ENCODE data around the gene CRYBG3. TPM values are rescaled to one million over a fixed set of nuclear protein-coding genes. Genes with fewer than 3 reads are reported as not detected.

The CRYBG3 gene
- total and polyA plus RNA-seq, 4 donors: 1.1 to 9.5 (median 2.5) TPM

DNA sequence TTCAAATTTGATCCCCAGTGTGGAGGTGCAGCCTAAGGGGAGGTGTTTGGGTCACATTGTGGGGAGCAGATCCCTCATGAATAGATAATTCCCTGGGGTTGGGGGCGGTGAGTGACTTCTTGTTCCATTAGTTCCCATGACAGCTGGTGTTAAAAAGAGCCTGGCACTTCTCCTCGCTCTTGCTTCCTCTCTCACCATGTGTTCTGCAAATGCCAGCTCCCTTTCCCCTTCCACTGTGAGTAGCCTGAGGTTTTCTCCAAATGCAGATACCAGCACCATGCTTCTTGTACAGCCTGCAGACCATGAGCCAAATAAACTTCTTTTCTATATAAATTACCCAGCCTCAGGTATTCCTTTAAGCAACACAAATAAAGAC, 127.3 kb downstream of the CRYBG3 start:
- no peak for DNase-seq (ENCODE audit: low spot score)
- H3K27me3 ChIP-seq (ENCODE audit: control insufficient read depth in 4 of 4, insufficient read depth in 4 of 4, low read length in 3 of 4): no peaks in the 10 kb centered on the region
- no peaks in the 10 kb centered on the region for H3K9me3 ChIP-seq (ENCODE audit: control insufficient read depth in 4 of 4, low read length in 3 of 4)
- H3K9ac ChIP-seq (ENCODE audit: low read depth in 1 of 2, low read length in 2 of 2): no peak overlapping the region
- peaks cover 14 to 75% (median 38%) of the 10 kb centered on the region in 4 donors for H3K36me3 ChIP-seq (ENCODE audit: control insufficient read depth in 4 of 4, insufficient read depth in 3 of 4, low read depth in 1 of 4, low read length in 3 of 4)
- WGBS: 94% methylated on average over 2 of the region's 2 CpGs
- no peaks in the 10 kb centered on the region for H3K4me1 ChIP-seq (ENCODE audit: control insufficient read depth in 4 of 4, insufficient read depth in 4 of 4, low read length in 3 of 4)
- no peak overlapping the region for H3K4me3 ChIP-seq (ENCODE audit: low read depth in 1 of 3, low read length in 3 of 3)
- H3K27ac ChIP-seq (ENCODE audit: low read depth in 1 of 2, low read length in 2 of 2): no peak overlapping the region
- no peak for TF ChIP-seq RXRA (IDR thresholded peaks at IDR 0.05)
- TF ChIP-seq HNF4A (conservative IDR thresholded peaks at IDR 0.05): no peak
- no peak for TF ChIP-seq RAD21 (IDR thresholded peaks at IDR 0.05)
- TF ChIP-seq, protein P1, sequence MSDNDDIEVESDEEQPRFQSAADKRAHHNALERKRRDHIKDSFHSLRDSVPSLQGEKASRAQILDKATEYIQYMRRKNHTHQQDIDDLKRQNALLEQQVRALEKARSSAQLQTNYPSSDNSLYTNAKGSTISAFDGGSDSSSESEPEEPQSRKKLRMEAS (IDR thresholded peaks at IDR 0.05): no peak
- TF ChIP-seq NR2F2 (IDR thresholded peaks at IDR 0.05): no peak
- no peak for TF ChIP-seq FOXA1 (IDR thresholded peaks at IDR 0.05)
- TF ChIP-seq JUND (IDR thresholded peaks at IDR 0.05): no peak
- no peak for TF ChIP-seq GABPA (IDR thresholded peaks at IDR 0.05 in 1 of 2, conservative IDR thresholded peaks at IDR 0.05 in 1 of 2)
- TF ChIP-seq, protein P2, sequence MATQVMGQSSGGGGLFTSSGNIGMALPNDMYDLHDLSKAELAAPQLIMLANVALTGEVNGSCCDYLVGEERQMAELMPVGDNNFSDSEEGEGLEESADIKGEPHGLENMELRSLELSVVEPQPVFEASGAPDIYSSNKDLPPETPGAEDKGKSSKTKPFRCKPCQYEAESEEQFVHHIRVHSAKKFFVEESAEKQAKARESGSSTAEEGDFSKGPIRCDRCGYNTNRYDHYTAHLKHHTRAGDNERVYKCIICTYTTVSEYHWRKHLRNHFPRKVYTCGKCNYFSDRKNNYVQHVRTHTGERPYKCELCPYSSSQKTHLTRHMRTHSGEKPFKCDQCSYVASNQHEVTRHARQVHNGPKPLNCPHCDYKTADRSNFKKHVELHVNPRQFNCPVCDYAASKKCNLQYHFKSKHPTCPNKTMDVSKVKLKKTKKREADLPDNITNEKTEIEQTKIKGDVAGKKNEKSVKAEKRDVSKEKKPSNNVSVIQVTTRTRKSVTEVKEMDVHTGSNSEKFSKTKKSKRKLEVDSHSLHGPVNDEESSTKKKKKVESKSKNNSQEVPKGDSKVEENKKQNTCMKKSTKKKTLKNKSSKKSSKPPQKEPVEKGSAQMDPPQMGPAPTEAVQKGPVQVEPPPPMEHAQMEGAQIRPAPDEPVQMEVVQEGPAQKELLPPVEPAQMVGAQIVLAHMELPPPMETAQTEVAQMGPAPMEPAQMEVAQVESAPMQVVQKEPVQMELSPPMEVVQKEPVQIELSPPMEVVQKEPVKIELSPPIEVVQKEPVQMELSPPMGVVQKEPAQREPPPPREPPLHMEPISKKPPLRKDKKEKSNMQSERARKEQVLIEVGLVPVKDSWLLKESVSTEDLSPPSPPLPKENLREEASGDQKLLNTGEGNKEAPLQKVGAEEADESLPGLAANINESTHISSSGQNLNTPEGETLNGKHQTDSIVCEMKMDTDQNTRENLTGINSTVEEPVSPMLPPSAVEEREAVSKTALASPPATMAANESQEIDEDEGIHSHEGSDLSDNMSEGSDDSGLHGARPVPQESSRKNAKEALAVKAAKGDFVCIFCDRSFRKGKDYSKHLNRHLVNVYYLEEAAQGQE (IDR thresholded peaks at IDR 0.05): no peak
- TF ChIP-seq, protein P3, sequence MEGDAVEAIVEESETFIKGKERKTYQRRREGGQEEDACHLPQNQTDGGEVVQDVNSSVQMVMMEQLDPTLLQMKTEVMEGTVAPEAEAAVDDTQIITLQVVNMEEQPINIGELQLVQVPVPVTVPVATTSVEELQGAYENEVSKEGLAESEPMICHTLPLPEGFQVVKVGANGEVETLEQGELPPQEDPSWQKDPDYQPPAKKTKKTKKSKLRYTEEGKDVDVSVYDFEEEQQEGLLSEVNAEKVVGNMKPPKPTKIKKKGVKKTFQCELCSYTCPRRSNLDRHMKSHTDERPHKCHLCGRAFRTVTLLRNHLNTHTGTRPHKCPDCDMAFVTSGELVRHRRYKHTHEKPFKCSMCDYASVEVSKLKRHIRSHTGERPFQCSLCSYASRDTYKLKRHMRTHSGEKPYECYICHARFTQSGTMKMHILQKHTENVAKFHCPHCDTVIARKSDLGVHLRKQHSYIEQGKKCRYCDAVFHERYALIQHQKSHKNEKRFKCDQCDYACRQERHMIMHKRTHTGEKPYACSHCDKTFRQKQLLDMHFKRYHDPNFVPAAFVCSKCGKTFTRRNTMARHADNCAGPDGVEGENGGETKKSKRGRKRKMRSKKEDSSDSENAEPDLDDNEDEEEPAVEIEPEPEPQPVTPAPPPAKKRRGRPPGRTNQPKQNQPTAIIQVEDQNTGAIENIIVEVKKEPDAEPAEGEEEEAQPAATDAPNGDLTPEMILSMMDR (IDR thresholded peaks at IDR 0.05; ENCODE audit: low read depth, low read length, missing input control): no peak
- TF ChIP-seq FOXA2 (IDR thresholded peaks at IDR 0.05): no peak
- TF ChIP-seq, protein P4, sequence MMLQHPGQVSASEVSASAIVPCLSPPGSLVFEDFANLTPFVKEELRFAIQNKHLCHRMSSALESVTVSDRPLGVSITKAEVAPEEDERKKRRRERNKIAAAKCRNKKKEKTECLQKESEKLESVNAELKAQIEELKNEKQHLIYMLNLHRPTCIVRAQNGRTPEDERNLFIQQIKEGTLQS (IDR thresholded peaks at IDR 0.05): no peak
- TF ChIP-seq, protein P5, sequence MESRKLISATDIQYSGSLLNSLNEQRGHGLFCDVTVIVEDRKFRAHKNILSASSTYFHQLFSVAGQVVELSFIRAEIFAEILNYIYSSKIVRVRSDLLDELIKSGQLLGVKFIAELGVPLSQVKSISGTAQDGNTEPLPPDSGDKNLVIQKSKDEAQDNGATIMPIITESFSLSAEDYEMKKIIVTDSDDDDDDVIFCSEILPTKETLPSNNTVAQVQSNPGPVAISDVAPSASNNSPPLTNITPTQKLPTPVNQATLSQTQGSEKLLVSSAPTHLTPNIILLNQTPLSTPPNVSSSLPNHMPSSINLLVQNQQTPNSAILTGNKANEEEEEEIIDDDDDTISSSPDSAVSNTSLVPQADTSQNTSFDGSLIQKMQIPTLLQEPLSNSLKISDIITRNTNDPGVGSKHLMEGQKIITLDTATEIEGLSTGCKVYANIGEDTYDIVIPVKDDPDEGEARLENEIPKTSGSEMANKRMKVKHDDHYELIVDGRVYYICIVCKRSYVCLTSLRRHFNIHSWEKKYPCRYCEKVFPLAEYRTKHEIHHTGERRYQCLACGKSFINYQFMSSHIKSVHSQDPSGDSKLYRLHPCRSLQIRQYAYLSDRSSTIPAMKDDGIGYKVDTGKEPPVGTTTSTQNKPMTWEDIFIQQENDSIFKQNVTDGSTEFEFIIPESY (IDR thresholded peaks at IDR 0.05): no peak
- TF ChIP-seq HNF4G (IDR thresholded peaks at IDR 0.05): no peak
- TF ChIP-seq TAF1 (conservative IDR thresholded peaks at IDR 0.05): no peak
- TF ChIP-seq SP1 (IDR thresholded peaks at IDR 0.05): no peak
- no peak for TF ChIP-seq YY1 (IDR thresholded peaks at IDR 0.05)
- TF ChIP-seq EGR1 (IDR thresholded peaks at IDR 0.05; ENCODE audit: low read depth in 2 of 2): no peak
